ENCODE results near the gene IRX3. TPM values are rescaled to one million over a fixed set of nuclear protein-coding genes. Genes with fewer than 3 reads are reported as not detected.
A peak's percentile ranks its signal among the peaks of the same experiment; 100 is the strongest.

IRX3 gene
- under 1 TPM in 1 of 2 donors, not detected in 1; 0.54 TPM for total RNA-seq

DNA sequence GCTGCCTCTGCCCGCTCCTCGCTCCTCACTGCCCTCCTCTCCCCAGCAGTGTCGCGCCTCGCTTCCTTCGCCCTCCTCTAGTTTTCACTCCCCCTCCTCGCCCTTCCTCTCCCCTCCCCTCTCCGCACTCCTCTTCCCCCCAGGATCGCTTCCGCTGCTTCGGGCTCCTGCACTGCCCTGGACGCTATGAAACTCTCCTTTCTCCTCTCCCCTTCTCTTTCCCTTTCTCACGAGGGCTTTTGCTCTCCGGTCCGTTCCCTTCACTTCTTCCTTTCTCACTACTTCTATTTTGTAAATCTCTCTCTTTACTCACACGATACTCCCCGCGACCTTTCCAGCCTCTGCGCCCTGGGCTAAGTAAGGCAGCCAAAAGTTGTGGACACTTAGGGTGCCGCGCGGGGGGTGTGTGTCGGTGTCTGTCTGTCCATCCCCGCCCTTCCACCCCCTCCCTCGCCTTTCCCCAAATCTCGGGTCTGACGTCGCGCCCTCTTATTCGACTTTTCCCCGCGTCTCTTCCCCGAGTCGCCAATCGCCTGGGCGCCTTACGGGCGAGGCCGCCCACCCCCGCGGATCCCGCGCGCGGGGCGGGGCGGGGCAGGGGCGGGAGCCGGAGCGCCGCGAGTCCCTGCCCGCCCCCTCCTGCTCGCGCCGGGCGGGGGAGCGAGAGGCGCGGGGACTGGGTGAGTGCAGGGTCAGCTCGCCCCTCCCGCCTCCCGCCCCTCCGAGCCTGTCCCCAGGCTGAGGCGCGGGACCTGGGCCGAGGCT is at the start of gene IRX3:
IRX3 (minus strand) TSS at position 422 of the 765 bp plus-strand sequence. CDS start 737 bp downstream, outside the sequence.
- TF ChIP-seq, protein P1, sequence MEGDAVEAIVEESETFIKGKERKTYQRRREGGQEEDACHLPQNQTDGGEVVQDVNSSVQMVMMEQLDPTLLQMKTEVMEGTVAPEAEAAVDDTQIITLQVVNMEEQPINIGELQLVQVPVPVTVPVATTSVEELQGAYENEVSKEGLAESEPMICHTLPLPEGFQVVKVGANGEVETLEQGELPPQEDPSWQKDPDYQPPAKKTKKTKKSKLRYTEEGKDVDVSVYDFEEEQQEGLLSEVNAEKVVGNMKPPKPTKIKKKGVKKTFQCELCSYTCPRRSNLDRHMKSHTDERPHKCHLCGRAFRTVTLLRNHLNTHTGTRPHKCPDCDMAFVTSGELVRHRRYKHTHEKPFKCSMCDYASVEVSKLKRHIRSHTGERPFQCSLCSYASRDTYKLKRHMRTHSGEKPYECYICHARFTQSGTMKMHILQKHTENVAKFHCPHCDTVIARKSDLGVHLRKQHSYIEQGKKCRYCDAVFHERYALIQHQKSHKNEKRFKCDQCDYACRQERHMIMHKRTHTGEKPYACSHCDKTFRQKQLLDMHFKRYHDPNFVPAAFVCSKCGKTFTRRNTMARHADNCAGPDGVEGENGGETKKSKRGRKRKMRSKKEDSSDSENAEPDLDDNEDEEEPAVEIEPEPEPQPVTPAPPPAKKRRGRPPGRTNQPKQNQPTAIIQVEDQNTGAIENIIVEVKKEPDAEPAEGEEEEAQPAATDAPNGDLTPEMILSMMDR (IDR thresholded peaks at IDR 0.05), result no peak
- H3K4me3 ChIP-seq, result peak within 1 kb of the TSS; percentile 22
- H3K9ac ChIP-seq (ENCODE audit: low read depth in 2 of 2, low read length in 2 of 2), result no peak within 1 kb of the TSS
- intact Hi-C loops (cut with DNase I), result loop anchor here (10.0 kb wide), 1 partner anchor 648 kb away; the partner anchor contains the start of gene IRX5
- peaks cover 11% of the 10 kb centered on the region for H3K4me1 ChIP-seq
- H3K9me3 ChIP-seq, result no peaks in the 10 kb centered on the region
- no peak for DNase-seq
- H3K27ac ChIP-seq, result no peak within 1 kb of the TSS
- peaks cover 95% of the 10 kb centered on the region for H3K27me3 ChIP-seq
- no peaks in the 10 kb centered on the region for H3K36me3 ChIP-seq

DNA sequence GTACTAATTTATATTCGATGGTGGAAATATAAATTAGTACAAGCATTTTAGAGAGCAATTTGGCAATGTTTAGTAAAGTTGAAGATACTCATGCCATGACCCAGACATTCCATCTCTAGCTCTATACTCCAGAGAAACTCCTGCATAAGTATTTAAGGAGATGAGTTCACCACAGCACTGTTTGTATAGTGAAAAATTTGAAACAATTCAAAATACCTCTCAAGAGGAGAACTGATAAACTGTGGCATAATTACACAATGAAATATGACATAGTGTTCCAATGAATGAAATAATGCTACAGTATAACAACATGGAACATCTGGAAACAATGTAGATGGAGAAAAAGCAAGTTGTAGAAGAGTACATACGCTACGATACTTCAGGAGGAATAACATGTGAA is 48.6 kb upstream of the IRX3 start:
- H3K27me3 ChIP-seq, result no peaks in the 10 kb centered on the region
- no peak for DNase-seq
- H3K36me3 ChIP-seq, result no peaks in the 10 kb centered on the region
- no peak overlapping the region for H3K9ac ChIP-seq (ENCODE audit: low read depth in 2 of 2, low read length in 2 of 2)
- H3K4me1 ChIP-seq, result no peaks in the 10 kb centered on the region
- no peak overlapping the region for H3K27ac ChIP-seq
- intact Hi-C loops (cut with DNase I), result no loop called here
- H3K9me3 ChIP-seq, result no peaks in the 10 kb centered on the region
- no peak overlapping the region for H3K4me3 ChIP-seq
- TF ChIP-seq, protein P1 (IDR thresholded peaks at IDR 0.05), result no peak

DNA sequence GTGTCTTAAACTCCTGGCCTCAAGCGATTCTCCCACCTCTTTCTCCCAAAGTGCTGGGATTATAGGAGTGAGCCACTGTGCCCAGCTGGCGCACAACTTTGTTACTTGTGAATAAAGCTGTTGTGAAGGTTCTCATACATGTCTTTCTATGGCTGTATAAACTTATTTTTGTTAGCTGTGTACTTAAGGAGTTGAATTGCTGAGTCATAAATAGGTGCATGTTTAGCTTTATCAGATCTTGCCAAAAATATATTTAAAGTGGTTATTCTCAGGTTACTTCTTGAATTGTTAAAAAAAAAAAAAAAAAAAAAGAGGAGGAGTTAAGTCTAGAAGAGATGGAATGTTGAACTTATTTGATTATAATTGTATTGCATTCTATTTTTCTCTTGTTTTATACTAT is 47.6 kb upstream of the IRX3 start:
- H3K36me3 ChIP-seq, result no peaks in the 10 kb centered on the region
- H3K27me3 ChIP-seq, result no peaks in the 10 kb centered on the region
- no peak for DNase-seq
- H3K9ac ChIP-seq (ENCODE audit: low read depth in 2 of 2, low read length in 2 of 2), result no peak overlapping the region
- H3K27ac ChIP-seq, result no peak overlapping the region
- no peak overlapping the region for H3K4me3 ChIP-seq
- intact Hi-C loops (cut with DNase I), result no loop called here
- H3K9me3 ChIP-seq, result no peaks in the 10 kb centered on the region
- TF ChIP-seq, protein P1 (IDR thresholded peaks at IDR 0.05), result no peak
- H3K4me1 ChIP-seq, result no peaks in the 10 kb centered on the region

DNA sequence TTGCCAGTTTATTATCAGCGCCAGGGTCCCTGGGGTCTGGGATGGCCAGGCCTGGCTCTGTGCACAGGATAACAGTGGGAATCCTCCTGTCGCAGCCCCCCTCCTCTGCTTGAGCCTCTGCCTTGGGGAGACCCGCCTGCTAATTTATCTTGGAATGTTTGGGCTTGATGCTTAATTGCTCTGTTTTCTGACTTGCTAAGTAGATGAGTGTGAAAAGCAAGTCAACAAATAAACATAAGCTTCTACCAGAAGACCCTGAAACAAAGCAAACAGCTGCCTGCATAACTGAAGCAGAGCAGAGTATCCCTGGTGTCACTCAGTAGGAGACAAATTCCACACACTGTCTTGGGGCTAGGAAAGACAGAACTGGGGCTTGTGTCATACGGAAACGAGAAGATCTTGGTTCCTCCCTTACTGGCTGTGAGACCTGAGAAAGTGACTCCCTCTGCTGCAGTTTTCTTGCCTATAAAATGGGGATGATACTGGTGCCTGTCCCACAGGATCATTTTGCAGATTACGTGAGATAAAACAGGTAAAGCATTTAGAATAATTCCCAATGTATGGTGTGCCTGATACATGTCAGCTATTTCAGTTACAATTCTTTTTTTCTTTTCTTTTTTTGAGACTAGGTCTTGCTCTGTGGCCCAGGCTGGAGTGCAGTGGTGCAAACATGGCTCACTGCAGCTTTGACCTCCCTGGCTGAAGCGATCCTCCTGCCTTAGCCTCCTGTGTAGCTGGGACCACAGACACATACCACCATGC is 44.8 kb upstream of the IRX3 start:
- H3K27ac ChIP-seq, result no peak overlapping the region
- DNase-seq, result no peak
- H3K9me3 ChIP-seq, result no peaks in the 10 kb centered on the region
- no peaks in the 10 kb centered on the region for H3K27me3 ChIP-seq
- no peak overlapping the region for H3K4me3 ChIP-seq
- TF ChIP-seq, protein P1 (IDR thresholded peaks at IDR 0.05), result no peak
- no peaks in the 10 kb centered on the region for H3K4me1 ChIP-seq
- intact Hi-C loops (cut with DNase I), result no loop called here
- H3K36me3 ChIP-seq, result no peaks in the 10 kb centered on the region
- no peak overlapping the region for H3K9ac ChIP-seq (ENCODE audit: low read depth in 2 of 2, low read length in 2 of 2)

DNA sequence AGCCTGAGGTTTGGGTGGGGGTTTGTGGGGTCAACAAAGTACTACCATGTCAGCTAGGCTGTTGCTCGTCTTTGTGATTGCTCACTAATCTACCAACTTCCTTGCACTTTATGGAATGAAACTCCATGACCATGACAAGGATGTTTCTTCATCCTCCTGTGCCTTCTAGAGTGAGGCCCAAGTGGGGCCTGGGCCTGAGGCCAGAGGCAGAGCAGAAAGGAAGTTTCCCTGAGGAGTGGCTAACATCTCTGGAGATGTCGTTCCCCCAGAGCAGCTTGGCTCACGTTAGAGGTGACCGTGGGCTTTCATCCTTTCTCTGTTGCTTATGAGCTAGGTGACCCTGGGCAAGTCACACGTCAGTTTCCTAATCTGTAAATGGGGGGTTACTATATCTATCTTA is 41.0 kb upstream of the IRX3 start:
- no peak overlapping the region for H3K27ac ChIP-seq
- H3K4me1 ChIP-seq, result no peaks in the 10 kb centered on the region
- intact Hi-C loops (cut with DNase I), result no loop called here
- DNase-seq, result no peak
- H3K9me3 ChIP-seq, result no peaks in the 10 kb centered on the region
- H3K4me3 ChIP-seq, result no peak overlapping the region
- no peaks in the 10 kb centered on the region for H3K27me3 ChIP-seq
- TF ChIP-seq, protein P1 (IDR thresholded peaks at IDR 0.05), result no peak
- no peak overlapping the region for H3K9ac ChIP-seq (ENCODE audit: low read depth in 2 of 2, low read length in 2 of 2)
- no peaks in the 10 kb centered on the region for H3K36me3 ChIP-seq
